Body of pancreas (tissue), 4 donors: ENCODE results near the gene SNTN. TPM values are rescaled to one million over a fixed set of nuclear protein-coding genes. Genes with fewer than 3 reads are reported as not detected.

ENCODE experiments used
- ATAC-seq: fragments of 150-250 bp; one replicate; pipeline ENCODE4 v1.9.1; 2016
- DNase-seq, 4 donors: peaks; one replicate each; pipeline ENCODE4 v3.0.0-alpha.2; 2019
- H3K27ac ChIP-seq, 4 donors: fragments of 200-600 bp; sonication (generic); 1 replicate in 3 of 4; 2 replicates in 1 of 4; pipeline versions ENCODE4 v1.5.1 to v1.6.1; 2016 to 2019; ENCODE audit warnings: mild to moderate bottlenecking in 1 of 4, mixed read lengths in 1 of 4, moderate library complexity in 1 of 4
- H3K27me3 ChIP-seq, 2 donors: fragments of 200-600 bp; sonication (generic); one replicate each; pipeline ENCODE4 v1.6.0; 2016; ENCODE audit warnings: mild to moderate bottlenecking in 1 of 2
- H3K36me3 ChIP-seq, 2 donors: fragments of 200-600 bp; sonication (generic); replicated peaks in 1 of 2; 2 replicates each; pipeline ENCODE4 v1.5.1; 2016; ENCODE audit warnings: low read depth in 2 of 2; ENCODE audit not compliant: insufficient read depth in 1 of 2
- H3K4me1 ChIP-seq: fragments of 200-600 bp; sonication (generic); one replicate; pipeline ENCODE4 v1.6.0; 2016
- H3K4me3 ChIP-seq, 2 donors: fragments of 200-600 bp; sonication (generic); 1 replicate in 1 of 2; 2 replicates in 1 of 2; pipeline ENCODE4 v1.5.1; 2016 to 2019
- H3K9me3 ChIP-seq, 3 donors: fragments of 200-600 bp; sonication (generic); 1 replicate in 2 of 3; 2 replicates in 1 of 3; pipeline ENCODE4 v1.5.1; 2016
- CTCF ChIP-seq, 7 experiments: fragments of 450-650 bp in 4 of 7; fragments of 200-600 bp in 3 of 7; sonication (generic) in 3 of 7; IDR thresholded peaks; one replicate each; pipeline ENCODE4 v1.5.1; 2016 to 2019; ENCODE audit warnings: antibody characterized with exemption in 7 of 7
- POLR2A ChIP-seq, 3 donors: fragments of 450-650 bp; IDR thresholded peaks; one replicate each; pipeline ENCODE4 v1.6.1; 2016; ENCODE audit warnings: antibody characterized with exemption in 3 of 3, mild to moderate bottlenecking in 2 of 3
- WGBS, 2 donors: methylation state at CpG; one replicate each; pipeline ENCODE4 v1.1.5; 2017; 5-methylcytosine and 5-hydroxymethylcytosine counted together
- intact Hi-C: fragments of 100-400 bp; cut with DNase I; formaldehyde crosslinking; loops from one replicate; pipeline ENCODE4 v1.15.1; 2023
- total RNA-seq, 2 donors: library from RNA; depleted of rRNA; stranded (reverse); fragments of >200 nt; gene quantifications; one replicate each; pipeline ENCODE4 v1.1.0, GENCODE V29; 2016

The SNTN gene
- total RNA-seq, 2 donors from 2014 or later: 1.0 TPM; not detected in 1

- DNase-seq (no peak), ATAC-seq (no peak)
- H3K27me3 ChIP-seq: no peaks in the 10 kb centered on the region
- no peaks in the 10 kb centered on the region for H3K4me1 ChIP-seq
- intact Hi-C loops: no loop called here
- no peak overlapping the region for H3K27ac ChIP-seq
- TF ChIP-seq POLR2A (IDR thresholded peaks at IDR 0.05): no peak
- TF ChIP-seq CTCF (IDR thresholded peaks at IDR 0.05): no peak
- H3K36me3 ChIP-seq: no peaks in the 10 kb centered on the region
- no peak overlapping the region for H3K4me3 ChIP-seq
- WGBS, 2 donors: 60 to 72% methylated on average over 5 of the region's 5 CpGs
- H3K9me3 ChIP-seq: no peaks in the 10 kb centered on the region
These were observed 2.5 kb downstream of the SNTN start for GRCh38 chr3:63654931-63655330.

GRCh38 chr3:63655519-63655918, 3.0 kb downstream of the SNTN start:
- DNase-seq (no peak), ATAC-seq (no peak)
- intact Hi-C loops: no loop called here
- Histone ChIP-seq H3K27me3 (no peaks in the 10 kb centered on the region), H3K27ac (no peak overlapping the region), H3K36me3 (no peaks in the 10 kb centered on the region), H3K4me1 (no peaks in the 10 kb centered on the region), H3K9me3 (no peaks in the 10 kb centered on the region), H3K4me3 (no peak overlapping the region)
- TF ChIP-seq POLR2A (IDR thresholded peaks at IDR 0.05): no peak
- TF ChIP-seq CTCF (IDR thresholded peaks at IDR 0.05): no peak
- WGBS, 2 donors: 74 to 79% methylated on average over 4 of the region's 4 CpGs

GRCh38 chr3:63656786-63657185, 4.3 kb downstream of the SNTN start:
- no peak overlapping the region for H3K4me3 ChIP-seq
- no peaks in the 10 kb centered on the region for H3K4me1 ChIP-seq
- DNase-seq (no peak), ATAC-seq (no peak)
- no peaks in the 10 kb centered on the region for H3K27me3 ChIP-seq
- intact Hi-C loops: no loop called here
- no peaks in the 10 kb centered on the region for H3K36me3 ChIP-seq
- H3K9me3 ChIP-seq: no peaks in the 10 kb centered on the region
- no peak overlapping the region for H3K27ac ChIP-seq
- 90 to 94% methylated on average over 6 of the region's 6 CpGs for WGBS, 2 donors
- TF ChIP-seq POLR2A (IDR thresholded peaks at IDR 0.05) (no peak), CTCF (IDR thresholded peaks at IDR 0.05) (no peak)

GRCh38 chr3:63661242-63661641, 8.8 kb downstream of the SNTN start:
- H3K4me3 ChIP-seq: no peak overlapping the region
- ATAC-seq (no peak), DNase-seq (no peak)
- H3K4me1 ChIP-seq: no peaks in the 10 kb centered on the region
- intact Hi-C loops: no loop called here
- 79 to 82% methylated on average over 1 of the region's 1 CpG for WGBS, 2 donors
- H3K27me3 ChIP-seq: no peaks in the 10 kb centered on the region
- no peak overlapping the region for H3K27ac ChIP-seq
- H3K36me3 ChIP-seq: no peaks in the 10 kb centered on the region
- no peaks in the 10 kb centered on the region for H3K9me3 ChIP-seq
- TF ChIP-seq POLR2A (IDR thresholded peaks at IDR 0.05) (no peak), CTCF (IDR thresholded peaks at IDR 0.05) (peak in 1 of 7 experiments; percentile 8)

GRCh38 chr3:63662011-63662410, 9.5 kb downstream of the SNTN start:
- 72 to 85% methylated on average over 4 of the region's 4 CpGs for WGBS, 2 donors
- Histone ChIP-seq H3K27me3 (no peaks in the 10 kb centered on the region), H3K4me3 (no peak overlapping the region), H3K9me3 (no peaks in the 10 kb centered on the region), H3K4me1 (no peaks in the 10 kb centered on the region), H3K36me3 (no peaks in the 10 kb centered on the region), H3K27ac (no peak overlapping the region)
- intact Hi-C loops: no loop called here
- DNase-seq: no peak
- TF ChIP-seq POLR2A (IDR thresholded peaks at IDR 0.05): no peak
- TF ChIP-seq CTCF (IDR thresholded peaks at IDR 0.05): no peak
- no peak for ATAC-seq
